DMS114 treated with DMSO at 0.1 percent for 48 hours (cell line): ENCODE measurements around the gene ABCC3.

Experiments used
- DNase-seq: peaks from one replicate; lab custom pipeline; 2025; ENCODE audit not compliant: unreplicated experiment; lab: John Stamatoyannopoulos, UW

Gene ABCC3, protein sequence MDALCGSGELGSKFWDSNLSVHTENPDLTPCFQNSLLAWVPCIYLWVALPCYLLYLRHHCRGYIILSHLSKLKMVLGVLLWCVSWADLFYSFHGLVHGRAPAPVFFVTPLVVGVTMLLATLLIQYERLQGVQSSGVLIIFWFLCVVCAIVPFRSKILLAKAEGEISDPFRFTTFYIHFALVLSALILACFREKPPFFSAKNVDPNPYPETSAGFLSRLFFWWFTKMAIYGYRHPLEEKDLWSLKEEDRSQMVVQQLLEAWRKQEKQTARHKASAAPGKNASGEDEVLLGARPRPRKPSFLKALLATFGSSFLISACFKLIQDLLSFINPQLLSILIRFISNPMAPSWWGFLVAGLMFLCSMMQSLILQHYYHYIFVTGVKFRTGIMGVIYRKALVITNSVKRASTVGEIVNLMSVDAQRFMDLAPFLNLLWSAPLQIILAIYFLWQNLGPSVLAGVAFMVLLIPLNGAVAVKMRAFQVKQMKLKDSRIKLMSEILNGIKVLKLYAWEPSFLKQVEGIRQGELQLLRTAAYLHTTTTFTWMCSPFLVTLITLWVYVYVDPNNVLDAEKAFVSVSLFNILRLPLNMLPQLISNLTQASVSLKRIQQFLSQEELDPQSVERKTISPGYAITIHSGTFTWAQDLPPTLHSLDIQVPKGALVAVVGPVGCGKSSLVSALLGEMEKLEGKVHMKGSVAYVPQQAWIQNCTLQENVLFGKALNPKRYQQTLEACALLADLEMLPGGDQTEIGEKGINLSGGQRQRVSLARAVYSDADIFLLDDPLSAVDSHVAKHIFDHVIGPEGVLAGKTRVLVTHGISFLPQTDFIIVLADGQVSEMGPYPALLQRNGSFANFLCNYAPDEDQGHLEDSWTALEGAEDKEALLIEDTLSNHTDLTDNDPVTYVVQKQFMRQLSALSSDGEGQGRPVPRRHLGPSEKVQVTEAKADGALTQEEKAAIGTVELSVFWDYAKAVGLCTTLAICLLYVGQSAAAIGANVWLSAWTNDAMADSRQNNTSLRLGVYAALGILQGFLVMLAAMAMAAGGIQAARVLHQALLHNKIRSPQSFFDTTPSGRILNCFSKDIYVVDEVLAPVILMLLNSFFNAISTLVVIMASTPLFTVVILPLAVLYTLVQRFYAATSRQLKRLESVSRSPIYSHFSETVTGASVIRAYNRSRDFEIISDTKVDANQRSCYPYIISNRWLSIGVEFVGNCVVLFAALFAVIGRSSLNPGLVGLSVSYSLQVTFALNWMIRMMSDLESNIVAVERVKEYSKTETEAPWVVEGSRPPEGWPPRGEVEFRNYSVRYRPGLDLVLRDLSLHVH (N-terminal part only)

DNA sequence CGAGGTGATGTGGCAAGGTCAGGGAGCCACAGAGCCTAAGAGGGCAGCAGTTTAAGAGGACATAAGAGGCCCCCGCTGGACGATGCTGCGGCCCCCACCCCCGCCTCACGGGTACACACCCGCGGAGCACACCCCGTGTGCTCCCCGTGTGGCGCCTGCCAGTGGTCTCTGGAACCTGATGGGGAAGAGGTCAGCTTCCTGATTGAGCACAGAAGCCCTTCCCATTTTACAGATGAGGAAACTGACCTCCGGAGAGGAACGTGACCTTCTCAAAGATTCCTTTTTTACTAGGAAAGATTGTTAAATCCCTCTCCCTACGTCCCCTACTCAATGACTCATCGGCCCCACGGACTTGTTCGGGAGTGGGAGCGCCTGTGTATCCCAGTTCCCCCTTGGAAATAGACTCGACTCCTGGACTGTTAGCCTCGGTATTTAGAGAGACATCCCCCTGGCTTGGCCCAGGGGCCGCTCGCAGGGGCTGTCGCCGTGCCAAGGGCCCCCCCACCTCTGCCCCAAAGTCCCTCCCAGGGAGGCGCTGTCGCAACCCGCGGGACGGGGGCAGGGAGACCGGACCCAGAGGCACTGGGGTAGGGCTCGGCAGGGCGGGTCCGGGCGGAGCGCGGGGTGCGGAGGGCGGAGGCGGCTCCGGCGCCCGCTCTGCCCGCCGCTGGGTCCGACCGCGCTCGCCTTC lies at the start of gene ABCC3:
Gene ABCC3 (plus strand): TSS at position 658 of the 691 bp plus-strand sequence. CDS start 56 bp downstream, outside the sequence.
- DNase-seq, result no peak

DNA sequence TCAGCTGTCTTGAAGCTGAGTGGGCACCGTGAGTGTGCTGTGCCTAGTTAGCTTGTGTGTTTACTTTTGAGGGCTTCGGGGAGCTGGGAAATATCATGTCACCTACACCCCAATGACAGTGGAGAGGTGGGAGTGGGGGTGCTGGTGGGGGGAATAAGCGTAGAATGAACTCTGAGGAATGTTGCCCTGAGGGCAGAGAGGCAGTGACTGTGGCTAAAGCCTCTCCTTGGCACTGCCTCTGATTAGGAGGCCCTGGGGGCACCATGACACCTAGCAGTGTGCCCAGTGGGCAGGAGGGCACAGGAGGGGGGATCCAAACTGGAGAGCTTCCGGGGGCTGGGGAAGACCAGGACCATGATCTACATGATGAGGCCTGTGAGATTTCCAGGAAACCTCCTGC lies 49.3 kb upstream of the ABCC3 start:
- no peak for DNase-seq

DNA sequence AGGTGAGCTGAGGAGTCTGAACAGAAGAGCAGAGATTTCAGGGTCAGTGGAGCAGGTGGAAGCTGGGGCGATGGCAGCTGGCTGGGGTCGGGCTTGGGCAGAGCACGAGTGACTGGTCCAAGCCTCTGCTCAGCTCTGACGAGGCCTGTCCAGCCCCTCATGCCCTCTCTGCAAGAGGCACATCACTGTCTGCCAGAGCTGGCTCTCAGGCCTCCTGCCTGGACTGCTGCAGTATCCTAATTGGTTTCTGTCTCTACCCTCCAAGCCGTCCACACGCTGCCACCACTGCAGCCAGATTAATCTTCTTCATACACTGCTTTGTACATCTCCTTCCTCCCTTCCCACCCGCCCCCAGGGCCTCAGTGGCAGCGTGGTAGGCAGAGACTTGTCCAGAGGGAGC lies 48.8 kb upstream of the ABCC3 start:
- DNase-seq, result no peak

DNA sequence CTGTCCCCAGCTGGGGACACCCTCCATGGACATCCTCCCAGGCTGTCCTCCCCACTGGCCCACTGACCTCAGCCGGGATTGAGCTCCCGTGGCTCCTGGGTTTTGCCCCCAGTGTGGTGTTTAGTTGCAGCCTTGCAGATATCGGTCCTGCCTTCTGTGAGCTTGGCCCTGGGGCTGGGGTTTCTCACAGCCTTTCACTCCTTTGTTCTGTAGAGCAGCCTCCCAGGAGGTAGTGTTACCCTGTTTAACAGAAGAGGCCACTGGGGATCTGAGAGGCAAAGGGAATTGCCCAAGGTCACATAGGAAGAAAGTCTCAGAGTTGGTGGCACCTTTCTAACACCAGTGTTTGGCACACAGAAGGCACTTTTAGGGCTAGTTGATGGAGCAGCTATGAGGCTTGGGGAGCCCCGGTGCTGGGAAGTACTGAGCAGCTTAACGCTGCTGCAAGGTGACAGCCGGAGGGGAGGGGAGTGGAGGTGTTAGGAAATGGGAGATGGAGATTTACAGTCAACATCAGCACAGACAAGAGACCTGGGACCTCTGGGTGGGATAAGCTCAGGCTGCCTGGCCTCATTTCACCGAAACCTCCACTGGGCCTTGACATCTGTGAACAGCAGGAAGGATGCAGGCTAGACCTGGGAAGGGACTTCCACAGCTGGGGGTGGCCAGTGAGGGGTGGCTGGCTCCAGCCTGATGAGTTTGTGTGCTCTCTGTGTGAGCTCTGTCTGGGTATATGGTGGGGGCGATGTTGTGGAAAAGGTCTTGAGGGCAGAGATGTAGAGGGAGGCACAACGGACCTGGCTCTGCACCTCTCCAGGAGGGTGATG lies 48.0 kb upstream of the ABCC3 start:
- no peak for DNase-seq

DNA sequence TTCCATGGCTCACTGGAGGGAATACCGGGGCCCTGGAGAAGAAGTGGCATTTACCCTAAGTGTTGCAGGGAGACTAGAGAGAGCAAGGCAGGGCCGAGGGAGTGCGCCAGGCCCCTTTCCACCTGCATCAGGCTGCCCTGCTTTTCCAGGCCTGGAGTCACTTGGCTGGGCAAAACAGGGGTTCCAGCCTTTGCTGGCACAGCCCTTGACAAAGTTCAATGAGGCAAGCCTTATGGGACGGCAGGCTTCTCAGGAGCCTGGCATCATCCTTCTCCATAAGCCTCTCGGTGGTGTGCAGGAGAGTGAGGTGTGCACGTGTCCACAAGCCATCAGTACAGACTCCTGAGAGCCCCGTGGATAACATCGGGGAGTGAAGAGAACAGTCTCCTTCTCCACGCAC lies 47.1 kb upstream of the ABCC3 start:
- DNase-seq, result no peak

DNA sequence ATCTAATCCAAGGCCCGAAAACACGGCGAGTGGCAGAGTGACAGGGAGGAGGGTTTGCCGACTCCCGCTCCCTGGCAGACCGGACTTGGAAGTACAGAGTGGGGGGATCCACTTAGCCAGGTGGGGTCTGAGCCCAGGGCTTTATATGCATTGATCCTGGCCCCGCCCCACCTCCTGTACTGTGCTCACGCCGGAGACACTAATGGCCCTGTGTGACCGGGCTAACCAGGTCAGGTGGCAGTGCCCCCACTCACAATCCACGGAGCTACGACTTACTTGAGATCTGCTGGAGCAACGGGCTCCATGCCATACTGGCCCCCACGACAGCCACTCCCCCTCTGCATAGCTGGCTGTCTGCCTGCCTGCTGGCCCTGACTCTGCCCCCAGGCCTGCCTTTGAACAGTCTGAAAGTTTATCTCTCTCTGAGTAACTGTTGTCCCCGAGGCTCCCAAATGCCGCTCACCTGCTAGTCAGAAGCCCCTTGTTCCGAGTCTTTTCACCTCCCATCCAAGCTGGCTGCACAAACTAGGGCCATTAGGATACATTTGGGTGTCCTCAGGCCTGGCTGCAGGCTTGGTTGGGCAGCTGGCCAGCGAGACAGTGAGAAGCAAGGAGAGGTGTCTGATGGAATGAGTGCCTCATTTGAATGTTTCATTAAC lies 46.2 kb upstream of the ABCC3 start:
- DNase-seq, result no peak

DNA sequence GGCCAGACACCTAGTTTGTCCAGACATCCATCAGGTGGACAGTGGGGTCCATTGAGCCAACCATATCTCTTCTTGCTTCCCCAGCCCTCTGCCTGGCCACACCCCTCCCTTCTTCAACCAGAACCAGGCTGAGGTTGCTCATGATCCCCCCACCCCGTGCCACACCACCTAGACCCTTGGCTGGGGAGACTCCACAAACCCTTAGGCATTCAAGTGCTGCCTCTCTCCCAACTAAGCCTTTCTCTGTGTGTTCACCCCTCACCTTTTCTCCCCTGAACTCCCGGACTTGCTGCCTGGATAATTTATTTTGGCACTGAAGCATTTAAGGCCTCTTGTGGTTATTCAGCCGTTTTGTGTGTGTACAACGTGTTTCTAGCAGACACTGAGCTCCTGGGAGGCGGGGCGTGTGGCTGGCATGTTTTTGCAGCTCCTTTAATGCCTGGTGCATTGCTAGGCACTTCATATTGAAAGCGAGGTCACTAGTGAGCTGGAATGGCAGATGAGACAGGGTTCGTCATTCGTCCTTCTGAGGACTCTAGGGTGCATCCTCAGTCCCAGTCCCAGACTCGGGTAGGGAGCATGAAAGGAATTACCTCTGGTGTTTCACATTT lies 45.5 kb upstream of the ABCC3 start:
- DNase-seq, result no peak

DNA sequence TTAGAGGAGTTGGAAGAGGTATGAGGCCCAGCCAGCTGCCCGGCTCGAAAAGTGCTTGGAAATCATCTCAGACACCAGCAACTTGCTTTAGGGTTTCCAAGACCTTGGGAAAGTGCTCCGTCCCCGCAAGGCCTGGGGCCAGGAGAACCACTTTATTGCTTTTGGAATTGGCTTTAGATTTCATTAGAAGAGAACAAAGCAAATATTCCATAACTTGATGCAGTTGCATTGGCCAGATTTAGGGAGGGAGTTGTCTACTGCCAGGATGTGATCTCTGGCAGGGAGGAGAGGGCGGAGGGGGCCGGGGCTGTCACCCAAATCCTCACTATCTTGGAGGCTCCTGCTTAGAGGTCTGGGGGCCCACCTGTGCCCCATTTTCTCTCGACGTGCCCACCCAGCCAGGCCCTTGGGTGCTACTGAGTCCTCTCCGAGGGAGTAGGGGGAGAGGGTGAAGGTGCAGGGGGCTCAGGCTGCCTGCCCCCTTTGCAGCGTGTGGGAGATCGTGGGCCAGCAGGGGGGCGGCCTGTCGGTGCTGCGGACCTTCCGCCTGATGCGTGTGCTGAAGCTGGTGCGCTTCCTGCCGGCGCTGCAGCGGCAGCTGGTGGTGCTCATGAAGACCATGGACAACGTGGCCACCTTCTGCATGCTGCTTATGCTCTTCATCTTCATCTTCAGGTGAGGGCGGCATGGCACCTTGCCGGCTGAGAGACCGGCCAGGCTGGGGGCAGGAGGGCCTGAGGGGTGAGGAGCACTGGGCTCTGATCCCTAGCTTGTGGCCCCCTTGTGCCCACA lies 43.5 kb upstream of the ABCC3 start:
- DNase-seq, result no peak

DNA sequence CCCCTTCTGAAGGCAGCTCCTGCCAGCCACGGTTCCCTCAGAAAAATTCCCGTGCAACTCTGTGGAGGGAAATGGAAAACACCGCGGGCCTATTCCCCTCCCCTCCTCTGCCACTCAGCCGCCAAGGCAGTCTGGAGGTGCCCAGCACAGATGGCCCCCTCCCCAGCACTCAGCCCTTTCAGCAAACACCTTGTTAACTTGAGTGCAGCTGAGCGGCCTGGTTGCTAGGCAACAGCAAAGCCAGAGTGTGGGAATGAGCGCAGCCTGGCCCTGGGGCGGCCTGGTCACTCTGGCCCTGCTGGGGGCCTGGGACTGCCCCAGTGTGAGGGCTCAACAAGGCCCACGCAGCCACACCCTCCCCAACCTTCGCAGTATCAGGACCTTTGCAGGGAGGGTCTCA lies 41.4 kb upstream of the ABCC3 start:
- no peak for DNase-seq

DNA sequence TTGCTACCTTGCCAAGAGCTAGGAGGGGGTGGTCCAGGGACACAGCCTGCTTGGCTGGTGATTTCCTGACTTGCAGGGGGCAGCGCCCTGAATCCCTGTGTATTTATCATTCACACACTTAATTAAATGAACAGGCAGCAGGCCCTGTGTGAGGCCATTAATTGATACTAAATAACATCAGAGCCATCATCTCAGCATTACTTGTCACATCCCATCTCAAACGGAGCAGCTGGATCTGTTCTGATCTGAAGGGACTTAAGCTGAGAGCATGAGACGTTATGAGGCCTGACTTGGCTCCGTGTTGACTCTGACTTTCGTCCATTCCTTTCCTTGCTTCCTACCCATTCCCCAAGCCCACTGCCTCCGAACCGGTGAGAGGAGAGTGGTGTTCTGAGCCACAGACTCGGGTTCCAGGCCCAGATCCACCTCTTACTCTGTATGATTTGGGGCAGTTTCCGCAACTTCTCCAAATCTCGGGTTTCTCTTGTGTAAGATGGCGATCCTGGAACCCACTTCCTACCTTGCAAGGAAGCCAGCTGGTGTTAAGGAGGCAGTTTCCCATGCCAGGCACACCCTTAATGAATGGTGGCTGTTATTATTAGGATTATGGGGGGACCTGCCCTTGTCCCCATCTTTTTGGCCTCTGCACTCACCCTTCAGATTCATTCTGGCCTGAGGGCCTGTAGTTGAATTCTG lies 40.4 kb upstream of the ABCC3 start:
- no peak for DNase-seq

DNA sequence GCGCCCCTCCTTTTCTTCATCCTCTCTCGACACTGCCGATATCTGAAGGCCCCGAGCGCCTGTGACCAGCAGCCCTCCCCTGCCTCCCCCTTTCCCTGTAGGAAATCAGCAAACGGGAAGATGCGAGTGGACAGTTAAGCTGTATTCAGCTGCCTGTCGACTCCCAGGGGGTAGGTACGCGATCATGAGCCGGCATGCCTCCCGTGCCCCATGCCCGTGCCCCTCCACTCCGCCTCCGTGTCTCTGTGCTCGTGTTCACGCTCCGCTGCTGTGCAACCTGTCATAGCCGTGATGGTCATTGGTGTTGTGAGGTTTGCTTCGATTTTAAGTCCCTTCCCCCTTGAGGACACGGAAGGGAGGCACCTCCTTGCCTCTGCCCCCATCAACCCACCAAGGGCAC lies 39.8 kb upstream of the ABCC3 start:
- DNase-seq, result no peak

DNA sequence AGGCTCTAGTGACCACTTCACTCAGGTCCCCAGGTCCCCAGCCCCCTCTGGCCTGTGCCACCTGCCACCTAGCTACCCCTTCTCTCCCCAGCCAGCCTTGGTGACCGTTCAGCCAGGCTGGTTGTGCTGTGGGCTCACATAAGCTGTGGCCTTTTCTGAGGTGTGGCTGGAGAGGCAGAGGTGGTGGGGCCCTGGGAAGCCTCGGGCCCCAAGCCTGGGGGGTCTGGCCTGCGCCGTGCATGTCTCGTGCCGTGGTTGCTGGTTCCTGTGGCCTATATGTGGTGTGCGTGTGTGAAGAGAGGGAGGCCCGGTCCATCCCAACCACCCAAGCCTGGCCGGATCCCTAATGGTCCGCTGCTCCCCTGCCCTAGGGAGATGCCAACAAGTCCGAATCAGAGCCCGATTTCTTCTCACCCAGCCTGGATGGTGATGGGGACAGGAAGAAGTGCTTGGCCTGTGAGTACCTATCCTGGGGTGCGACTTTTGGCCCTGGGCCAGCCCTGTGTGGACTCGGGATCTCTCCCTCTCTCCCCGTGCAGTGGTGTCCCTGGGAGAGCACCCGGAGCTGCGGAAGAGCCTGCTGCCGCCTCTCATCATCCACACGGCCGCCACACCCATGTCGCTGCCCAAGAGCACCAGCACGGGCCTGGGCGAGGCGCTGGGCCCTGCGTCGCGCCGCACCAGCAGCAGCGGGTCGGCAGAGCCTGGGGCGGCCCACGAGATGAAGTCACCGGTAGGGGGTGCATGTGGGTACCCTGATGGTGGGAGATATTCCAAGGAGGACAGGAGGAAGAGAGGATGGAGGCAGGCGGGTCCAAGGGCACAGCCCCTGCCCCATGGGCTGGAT lies 38.3 kb upstream of the ABCC3 start:
- no peak for DNase-seq

DNA sequence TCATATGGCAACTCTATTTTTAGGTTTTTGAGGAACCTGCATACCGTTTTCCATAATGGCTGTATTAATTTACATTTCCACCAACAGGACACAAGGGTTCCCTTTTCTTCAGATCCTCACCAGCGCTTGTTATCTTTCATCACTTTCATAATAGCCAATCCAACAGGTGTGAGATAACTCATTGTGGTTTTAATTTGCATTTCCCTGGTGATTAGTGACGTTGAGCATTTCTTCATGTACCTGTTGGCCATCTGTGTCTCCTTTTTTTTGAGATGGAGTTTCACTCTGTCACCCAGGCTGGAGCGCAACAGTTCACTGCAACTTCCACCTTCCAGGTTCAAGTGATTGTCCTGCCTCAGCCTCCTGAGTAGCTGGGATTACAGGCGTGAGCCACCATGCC lies 36.2 kb upstream of the ABCC3 start:
- DNase-seq, result no peak

DNA sequence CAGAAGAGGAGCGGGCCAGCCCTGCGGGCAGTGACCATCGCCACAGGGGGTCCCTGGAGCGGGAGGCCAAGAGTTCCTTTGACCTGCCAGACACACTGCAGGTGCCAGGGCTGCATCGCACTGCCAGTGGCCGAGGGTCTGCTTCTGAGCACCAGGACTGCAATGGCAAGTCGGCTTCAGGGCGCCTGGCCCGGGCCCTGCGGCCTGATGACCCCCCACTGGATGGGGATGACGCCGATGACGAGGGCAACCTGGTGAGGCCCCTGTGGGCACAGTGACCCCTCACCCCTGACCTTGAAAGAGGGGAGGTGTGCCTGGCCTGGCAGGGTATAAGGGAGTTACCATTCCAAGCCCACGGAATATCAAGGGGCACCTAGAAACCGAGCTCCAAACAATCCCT lies 35.1 kb upstream of the ABCC3 start:
- no peak for DNase-seq

DNA sequence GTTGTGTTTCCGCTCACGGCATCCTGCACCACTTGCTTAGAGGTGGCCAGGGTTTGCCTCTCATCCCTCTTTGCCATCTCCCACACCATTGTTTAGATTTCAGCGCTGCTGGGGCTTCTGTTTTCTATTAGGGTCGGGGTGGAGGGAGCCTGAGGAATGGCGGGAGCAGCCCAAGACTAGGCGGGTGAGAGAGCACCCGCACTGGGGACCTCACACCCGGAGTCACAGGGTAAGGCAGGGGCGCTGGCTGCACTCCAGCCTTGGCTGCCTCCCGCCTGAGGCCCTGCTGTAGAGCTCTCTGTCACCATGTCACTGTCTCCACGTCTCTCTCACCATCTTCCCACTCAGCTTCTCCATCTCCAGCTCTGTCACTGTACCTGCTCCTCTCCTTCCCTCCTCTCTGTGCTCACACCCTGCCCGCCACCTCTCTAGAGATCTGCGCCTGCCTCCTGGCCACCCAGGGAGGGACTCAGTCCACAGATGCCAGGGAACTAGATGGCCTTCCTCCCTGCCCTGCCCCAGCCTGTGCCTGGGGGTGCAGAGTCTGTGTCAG lies 32.8 kb upstream of the ABCC3 start:
- DNase-seq, result no peak

DNA sequence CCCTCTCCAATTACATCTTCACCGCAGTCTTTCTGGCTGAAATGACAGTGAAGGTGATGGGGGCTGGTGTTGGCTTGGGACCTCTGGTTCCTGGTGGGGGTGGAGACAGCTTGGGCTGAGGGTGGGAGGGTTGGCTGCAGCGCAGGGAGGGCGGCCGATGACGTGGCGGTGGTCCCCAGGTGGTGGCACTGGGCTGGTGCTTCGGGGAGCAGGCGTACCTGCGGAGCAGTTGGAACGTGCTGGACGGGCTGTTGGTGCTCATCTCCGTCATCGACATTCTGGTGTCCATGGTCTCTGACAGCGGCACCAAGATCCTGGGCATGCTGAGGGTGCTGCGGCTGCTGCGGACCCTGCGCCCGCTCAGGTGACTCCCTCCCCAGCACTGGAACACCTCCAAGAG lies 31.8 kb upstream of the ABCC3 start:
- no peak for DNase-seq
